ENCODE data around the gene SLC16A13.

The SLC16A13 gene

DNA sequence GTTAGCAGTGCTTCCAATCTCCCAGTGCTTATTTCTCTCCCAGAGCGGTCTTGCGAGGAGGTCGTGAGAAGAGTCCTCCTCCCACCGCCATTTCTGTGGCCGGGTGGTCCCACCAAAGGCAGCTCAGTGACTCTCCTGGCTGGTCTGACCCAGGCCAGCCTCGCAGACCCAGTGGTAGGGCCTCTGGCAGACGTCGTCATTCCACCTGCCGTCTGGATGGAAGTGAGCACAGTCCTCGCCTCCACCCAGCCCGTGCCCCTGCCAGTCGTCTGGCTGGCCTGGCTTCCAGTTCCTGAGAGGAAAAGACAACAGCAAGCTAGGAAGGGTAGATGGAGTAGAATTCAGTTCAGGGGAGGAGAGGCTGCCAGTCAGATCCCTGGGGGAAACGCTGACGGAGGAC is 39.1 kb downstream of the SLC16A13 start:
- TF ChIP-seq, protein P1, sequence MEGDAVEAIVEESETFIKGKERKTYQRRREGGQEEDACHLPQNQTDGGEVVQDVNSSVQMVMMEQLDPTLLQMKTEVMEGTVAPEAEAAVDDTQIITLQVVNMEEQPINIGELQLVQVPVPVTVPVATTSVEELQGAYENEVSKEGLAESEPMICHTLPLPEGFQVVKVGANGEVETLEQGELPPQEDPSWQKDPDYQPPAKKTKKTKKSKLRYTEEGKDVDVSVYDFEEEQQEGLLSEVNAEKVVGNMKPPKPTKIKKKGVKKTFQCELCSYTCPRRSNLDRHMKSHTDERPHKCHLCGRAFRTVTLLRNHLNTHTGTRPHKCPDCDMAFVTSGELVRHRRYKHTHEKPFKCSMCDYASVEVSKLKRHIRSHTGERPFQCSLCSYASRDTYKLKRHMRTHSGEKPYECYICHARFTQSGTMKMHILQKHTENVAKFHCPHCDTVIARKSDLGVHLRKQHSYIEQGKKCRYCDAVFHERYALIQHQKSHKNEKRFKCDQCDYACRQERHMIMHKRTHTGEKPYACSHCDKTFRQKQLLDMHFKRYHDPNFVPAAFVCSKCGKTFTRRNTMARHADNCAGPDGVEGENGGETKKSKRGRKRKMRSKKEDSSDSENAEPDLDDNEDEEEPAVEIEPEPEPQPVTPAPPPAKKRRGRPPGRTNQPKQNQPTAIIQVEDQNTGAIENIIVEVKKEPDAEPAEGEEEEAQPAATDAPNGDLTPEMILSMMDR (IDR thresholded peaks at IDR 0.05; ENCODE audit: low read depth, low read length): no peak
- no peak for DNase-seq (ENCODE audit: extremely low read depth, low read depth)

DNA sequence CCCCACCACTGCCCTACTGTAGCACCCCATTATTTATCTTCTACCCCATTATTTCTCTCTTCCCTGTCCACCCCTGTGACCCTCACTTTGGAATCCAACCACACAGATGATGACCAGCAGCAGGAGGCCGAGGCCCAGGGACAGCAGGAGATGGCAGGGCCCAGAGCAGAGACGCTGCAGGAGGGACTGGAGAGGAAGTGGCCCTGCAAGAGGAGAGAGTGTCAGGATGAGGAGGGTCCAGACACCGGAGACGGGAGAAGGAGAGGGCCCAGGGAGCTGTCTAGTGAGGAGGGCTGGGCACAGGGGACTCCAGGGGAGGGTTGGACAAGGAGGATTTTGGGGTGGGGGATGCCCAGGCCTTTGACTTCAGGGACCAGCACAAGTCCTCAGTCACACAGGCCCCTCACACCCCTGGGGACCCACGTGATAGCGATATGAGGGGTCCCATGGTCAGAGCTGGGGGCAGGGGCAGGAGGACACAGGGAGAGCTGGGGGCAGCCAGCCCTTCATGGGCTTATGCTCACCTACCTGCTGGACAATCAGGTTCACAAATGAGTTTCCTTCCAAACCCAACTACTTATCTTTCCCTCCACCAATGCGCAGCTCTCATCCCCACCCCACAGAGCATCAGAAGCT is 42.2 kb downstream of the SLC16A13 start:
- TF ChIP-seq, protein P1 (IDR thresholded peaks at IDR 0.05; ENCODE audit: low read depth, low read length): no peak
- no peak for DNase-seq (ENCODE audit: extremely low read depth, low read depth)

DNA sequence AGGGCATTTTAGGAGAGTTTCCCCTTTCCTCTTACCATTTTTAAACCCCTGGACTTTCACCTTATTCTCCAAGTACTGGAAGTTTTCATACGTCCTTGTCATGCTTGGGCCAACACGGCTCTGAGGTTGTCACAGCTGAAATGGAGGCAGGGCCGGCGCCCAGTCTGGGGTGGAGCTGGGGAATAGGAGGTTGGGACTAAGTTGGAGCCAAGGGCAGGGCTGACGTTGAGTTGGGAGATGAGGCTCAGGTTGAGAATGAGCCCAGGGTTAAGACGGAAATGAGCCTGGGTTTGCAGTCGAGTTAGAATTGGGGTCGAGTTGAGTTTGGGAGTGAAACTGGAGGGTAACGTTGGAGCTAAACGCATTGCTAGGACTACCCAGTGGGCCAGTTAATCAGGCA is 42.9 kb downstream of the SLC16A13 start:
- TF ChIP-seq, protein P1 (IDR thresholded peaks at IDR 0.05; ENCODE audit: low read depth, low read length): no peak
- no peak for DNase-seq (ENCODE audit: extremely low read depth, low read depth)

DNA sequence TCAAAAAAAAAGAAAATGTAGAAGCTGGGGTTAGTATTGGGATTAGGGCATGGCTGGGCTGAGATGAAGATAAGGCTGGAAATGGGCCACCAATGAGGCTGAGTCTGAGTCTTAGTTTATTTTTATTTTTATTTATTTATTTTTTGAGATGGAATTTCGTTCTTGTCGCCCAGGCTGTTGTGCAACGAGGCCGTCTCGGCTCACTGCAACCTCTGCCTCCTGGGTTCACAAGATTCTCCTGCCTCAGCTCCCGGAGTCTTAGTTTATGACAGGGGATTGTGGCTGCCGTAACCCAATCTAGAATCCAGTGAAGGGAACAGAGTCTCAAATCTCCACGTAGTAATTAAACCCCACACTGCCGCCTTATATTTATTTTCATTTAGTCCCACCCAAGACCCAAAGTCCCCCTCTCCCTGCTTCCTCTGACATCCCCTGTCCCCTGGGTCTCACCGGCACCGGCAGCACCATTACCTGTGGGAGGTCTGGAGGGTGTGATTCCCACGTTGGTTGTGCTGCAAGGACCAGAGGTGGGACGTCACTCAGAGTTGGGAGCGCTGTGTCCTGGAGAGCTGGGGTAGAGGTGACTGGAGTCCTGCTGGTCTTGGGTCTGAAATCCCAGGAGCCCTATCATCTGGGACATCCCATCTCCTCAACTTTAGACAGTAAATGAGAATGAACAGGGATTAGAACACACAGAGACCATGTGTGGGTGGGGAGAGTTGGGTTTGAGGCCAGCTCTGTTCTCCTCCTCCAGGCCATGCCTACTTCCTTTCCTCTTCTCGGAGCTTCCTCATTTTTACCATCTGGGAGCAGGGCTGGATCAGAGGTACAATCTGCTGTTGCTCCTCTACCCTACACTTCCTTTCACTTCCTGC is 44.0 kb downstream of the SLC16A13 start, which contains the start of gene CLEC10A:
TSS of gene CLEC10A (minus strand) at position 671 of the 875 bp plus-strand sequence. CDS start 1,439 bp downstream, outside the sequence.
- TF ChIP-seq, protein P1 (IDR thresholded peaks at IDR 0.05; ENCODE audit: low read depth, low read length): no peak
- no peak for DNase-seq (ENCODE audit: extremely low read depth, low read depth)

DNA sequence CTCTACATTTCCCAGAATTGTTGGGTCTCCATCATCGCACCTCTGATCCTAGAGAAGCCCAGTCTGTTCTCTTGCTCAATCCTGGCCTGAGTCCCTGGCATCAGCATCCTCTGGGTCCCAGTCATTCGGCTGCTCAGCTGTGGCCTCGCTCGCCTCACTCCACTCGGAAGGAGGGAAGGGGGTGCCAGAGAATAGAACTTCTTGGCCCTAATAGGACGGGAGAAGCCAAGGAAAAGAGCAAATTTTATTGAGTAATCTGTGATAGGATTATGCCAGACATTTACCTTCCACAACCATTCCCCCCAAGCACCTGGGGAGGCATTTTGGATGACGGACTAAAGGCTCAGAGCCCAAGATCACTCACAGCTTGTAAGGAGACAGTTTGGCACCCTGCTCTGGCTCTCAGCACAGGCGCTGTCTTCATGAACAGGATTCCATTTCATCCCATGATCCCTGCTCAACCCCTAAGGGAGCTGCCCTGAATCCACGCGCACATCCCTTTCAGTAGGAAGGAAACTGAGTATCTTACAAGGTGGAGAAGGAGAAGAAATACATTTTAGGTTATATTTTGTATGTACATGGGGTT is 44.7 kb downstream of the SLC16A13 start:
- TF ChIP-seq, protein P1 (IDR thresholded peaks at IDR 0.05; ENCODE audit: low read depth, low read length): no peak
- no peak for DNase-seq (ENCODE audit: extremely low read depth, low read depth)

DNA sequence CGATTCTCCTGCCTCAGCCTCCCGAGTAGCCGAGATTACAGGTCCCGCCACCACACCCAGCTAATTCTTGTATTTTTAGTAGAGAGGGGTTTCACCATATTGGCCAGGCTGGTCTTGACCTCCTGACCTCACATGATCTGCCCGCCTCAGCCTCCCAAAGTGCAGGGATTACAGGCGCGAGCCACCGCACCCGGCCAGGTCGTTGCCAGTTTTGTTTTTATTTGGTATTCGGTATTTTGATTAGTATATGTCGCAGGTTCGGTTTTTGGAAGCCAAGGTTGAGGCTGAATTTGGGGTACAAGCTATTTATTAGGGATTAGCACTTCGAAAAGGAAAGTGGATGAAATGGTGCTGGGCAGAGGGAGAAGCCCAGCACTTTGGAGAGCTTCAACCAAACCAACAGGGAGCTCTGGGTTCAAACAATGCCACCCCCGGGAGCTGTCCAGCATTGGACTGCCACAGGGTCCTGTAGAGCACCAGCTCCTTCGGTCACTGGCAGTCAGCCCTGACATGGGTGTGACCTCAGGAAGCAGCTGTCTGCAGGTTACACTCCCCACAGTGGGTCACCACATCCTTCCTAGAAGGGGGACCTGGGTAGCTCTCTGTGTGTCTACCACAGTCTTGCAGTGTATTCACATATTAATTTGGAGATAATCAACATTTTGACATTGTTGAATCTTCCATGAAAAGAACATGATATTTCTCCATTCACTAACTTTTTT is 45.7 kb downstream of the SLC16A13 start:
- TF ChIP-seq, protein P1 (IDR thresholded peaks at IDR 0.05; ENCODE audit: low read depth, low read length): no peak
- DNase-seq (ENCODE audit: extremely low read depth, low read depth): no peak

Data from AG09319 (cell line).